CD4-positive, alpha-beta T cell (primary cell): ENCODE data around the gene POLR3F. TPM values are rescaled to one million over a fixed set of nuclear protein-coding genes. Genes with fewer than 3 reads are reported as not detected.

Source experiments
- ATAC-seq: fragments of 200-7000 bp; cut with Tn5 transposase; one replicate; pipeline ENCODE4 v1.10.0; 2022; ENCODE audit warnings: mild to moderate bottlenecking; ENCODE audit not compliant: poor library complexity
- CTCF ChIA-PET: fragments of 350-600 bp; sonication (Branson Sonifier 250); formaldehyde crosslinking; loops from one replicate; lab custom pipeline; 2021; ENCODE audit warnings: antibody characterized with exemption, inconsistent platforms; lab: Charles Lee
- POLR2A ChIA-PET: fragments of 350-600 bp; sonication (Branson Sonifier 250); formaldehyde crosslinking; loops from one replicate; lab custom pipeline; 2021; ENCODE audit warnings: antibody characterized with exemption, inconsistent platforms; lab: Charles Lee
- DNase-seq, 14 experiments: peaks; one replicate each; pipeline ENCODE4 v3.0.0-alpha.2; 2013 to 2020; ENCODE audit warnings: mixed read lengths in 2 of 14
- H3K27ac ChIP-seq, 2 donors: one replicate each; pipeline versions ENCODE4 v1.5.1 to v1.7.0; 2013; ENCODE audit warnings: low read length in 2 of 2, low read depth in 1 of 2, mild to moderate bottlenecking in 1 of 2
- H3K27me3 ChIP-seq, 2 experiments: 1 replicate in 1 of 2; 2 replicates in 1 of 2; pipeline versions ENCODE4 v1.6.1 to v1.7.0; 2013; ENCODE audit warnings: low read length in 2 of 2, control low read depth in 1 of 2, mild to moderate bottlenecking in 1 of 2, moderate library complexity in 1 of 2; ENCODE audit not compliant: insufficient read depth in 2 of 2, control insufficient read depth in 1 of 2
- H3K36me3 ChIP-seq: one replicate; pipeline ENCODE4 v1.6.1; 2013; ENCODE audit warnings: low read length, control low read depth; ENCODE audit not compliant: insufficient read depth
- H3K4me1 ChIP-seq: one replicate; pipeline ENCODE4 v1.6.1; 2013; ENCODE audit warnings: low read length, control low read depth; ENCODE audit not compliant: insufficient read depth
- H3K4me3 ChIP-seq: one replicate; pipeline ENCODE4 v1.5.1; 2013; ENCODE audit warnings: mild to moderate bottlenecking, low read length, moderate library complexity
- H3K9me3 ChIP-seq, 2 experiments: 1 replicate in 1 of 2; 2 replicates in 1 of 2; pipeline versions ENCODE4 v1.6.1 to v1.7.0; 2013; ENCODE audit warnings: low read length in 2 of 2, mild to moderate bottlenecking in 2 of 2, control low read depth in 1 of 2, moderate library complexity in 1 of 2; ENCODE audit not compliant: control insufficient read depth in 1 of 2, insufficient read depth in 1 of 2
- H3K27ac Mint-ChIP-seq: one replicate; pipeline ENCODE4 v1.8.0; 2020; ENCODE audit warnings: mixed read lengths
- H3K27me3 Mint-ChIP-seq: one replicate; pipeline ENCODE4 v1.8.0; 2021; ENCODE audit warnings: mixed read lengths
- H3K36me3 Mint-ChIP-seq: one replicate; pipeline ENCODE4 v1.8.0; 2021; ENCODE audit warnings: low read depth, mixed read lengths
- H3K4me1 Mint-ChIP-seq: one replicate; pipeline ENCODE4 v1.8.0; 2021; ENCODE audit warnings: low read depth, mixed read lengths
- H3K4me3 Mint-ChIP-seq: one replicate; pipeline ENCODE4 v1.8.0; 2020; ENCODE audit warnings: mild to moderate bottlenecking, mixed read lengths
- H3K9me3 Mint-ChIP-seq: one replicate; pipeline ENCODE4 v1.8.0; 2020; ENCODE audit warnings: mixed read lengths
- intact Hi-C, 2 experiments: fragments of 100-400 bp; cut with DNase I in 1 of 2; cut with micrococcal nuclease in 1 of 2; formaldehyde crosslinking; loops; one replicate each; pipeline versions ENCODE4 v1.15.1 to v1.9.0; 2023 to 2025; cut with DNase I, micrococcal nuclease
- total RNA-seq, 174 experiments: library from RNA in 2 of 174; stranded (reverse) in 2 of 174; gene quantifications; one replicate each; pipeline ENCODE4 v1.2.3 and lab custom pipeline; 2021 to 2026
- TF ChIP-seq, protein P1 (sequence below): fragments of 200-600 bp; IDR thresholded peaks from one replicate; pipeline ENCODE4 v1.8.0; 2022; ENCODE audit warnings: antibody characterized with exemption, mild to moderate bottlenecking

POLR3F gene
- total RNA-seq, 2 experiments from 2014 or later: 7.9 to 8.8 TPM

DNA sequence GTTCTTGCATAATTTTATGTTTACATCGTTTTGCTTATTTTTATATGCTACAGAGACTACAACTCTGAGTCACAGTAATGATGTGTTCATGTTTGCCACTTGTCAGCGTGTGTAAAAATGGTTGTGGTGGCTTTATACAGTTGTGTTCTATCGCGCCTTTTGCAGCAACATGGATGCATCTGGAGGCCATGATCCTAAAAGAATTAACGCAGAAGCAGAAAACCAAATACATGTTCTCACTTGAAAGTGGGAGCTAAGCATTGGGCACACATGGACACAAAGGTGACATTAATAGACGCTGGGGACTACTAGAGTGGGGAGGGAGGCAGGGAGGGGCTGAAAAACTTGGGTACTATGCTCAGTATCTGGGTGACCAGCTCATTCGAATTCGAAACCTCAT lies 39.6 kb downstream of the POLR3F start:
- ChIA-PET POLR2A (interaction anchor here (0.8 to 3.7 kb wide), 24 partner anchors 9 to 1931 kb away, joined by 3 to 134 read pairs (median 8); partner anchors contain the start of genes BFSP1, CFAP61, CRNKL1 and DSTN), CTCF (interaction anchor here (1.2 to 3.0 kb wide), 5 partner anchors 10 to 60 kb away, joined by 3 to 25 read pairs (median 8); partner anchors contain the start of genes DZANK1, POLR3F, RBBP9 and SMIM26)
- Histone ChIP-seq H3K4me3 (peak overlapping the region; percentile 86), H3K27me3 (peaks cover 0 to 2% of the 10 kb centered on the region in 2 experiments), H3K27ac (peak overlapping the region; percentile 94 to 99), H3K36me3 (peaks cover 10% of the 10 kb centered on the region), H3K9me3 (no peaks in the 10 kb centered on the region), H3K4me1 (peaks cover 26% of the 10 kb centered on the region)
- Mint-ChIP-seq H3K9me3 (no peaks in the 10 kb centered on the region), H3K27me3 (no peaks in the 10 kb centered on the region), H3K4me1 (peaks cover 51% of the 10 kb centered on the region), H3K27ac (peak overlapping the region; percentile 100), H3K4me3 (peak overlapping the region; percentile 98), H3K36me3 (peaks cover 35% of the 10 kb centered on the region)
- ATAC-seq (no peak), DNase-seq (peak in 3 of 14 experiments; percentile 9 to 39 (median 23))
- TF ChIP-seq, protein P1, sequence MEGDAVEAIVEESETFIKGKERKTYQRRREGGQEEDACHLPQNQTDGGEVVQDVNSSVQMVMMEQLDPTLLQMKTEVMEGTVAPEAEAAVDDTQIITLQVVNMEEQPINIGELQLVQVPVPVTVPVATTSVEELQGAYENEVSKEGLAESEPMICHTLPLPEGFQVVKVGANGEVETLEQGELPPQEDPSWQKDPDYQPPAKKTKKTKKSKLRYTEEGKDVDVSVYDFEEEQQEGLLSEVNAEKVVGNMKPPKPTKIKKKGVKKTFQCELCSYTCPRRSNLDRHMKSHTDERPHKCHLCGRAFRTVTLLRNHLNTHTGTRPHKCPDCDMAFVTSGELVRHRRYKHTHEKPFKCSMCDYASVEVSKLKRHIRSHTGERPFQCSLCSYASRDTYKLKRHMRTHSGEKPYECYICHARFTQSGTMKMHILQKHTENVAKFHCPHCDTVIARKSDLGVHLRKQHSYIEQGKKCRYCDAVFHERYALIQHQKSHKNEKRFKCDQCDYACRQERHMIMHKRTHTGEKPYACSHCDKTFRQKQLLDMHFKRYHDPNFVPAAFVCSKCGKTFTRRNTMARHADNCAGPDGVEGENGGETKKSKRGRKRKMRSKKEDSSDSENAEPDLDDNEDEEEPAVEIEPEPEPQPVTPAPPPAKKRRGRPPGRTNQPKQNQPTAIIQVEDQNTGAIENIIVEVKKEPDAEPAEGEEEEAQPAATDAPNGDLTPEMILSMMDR: no peak
- intact Hi-C loops: loop anchor here (1.0 to 10.0 kb wide), 12 partner anchors 38 to 822 kb away; partner anchors contain the start of genes ZNF133 (in 2 of the 2), DTD1 (in 1 of the 2), DZANK1 (in 1 of the 2) and KAT14 (in 1 of the 2)

DNA sequence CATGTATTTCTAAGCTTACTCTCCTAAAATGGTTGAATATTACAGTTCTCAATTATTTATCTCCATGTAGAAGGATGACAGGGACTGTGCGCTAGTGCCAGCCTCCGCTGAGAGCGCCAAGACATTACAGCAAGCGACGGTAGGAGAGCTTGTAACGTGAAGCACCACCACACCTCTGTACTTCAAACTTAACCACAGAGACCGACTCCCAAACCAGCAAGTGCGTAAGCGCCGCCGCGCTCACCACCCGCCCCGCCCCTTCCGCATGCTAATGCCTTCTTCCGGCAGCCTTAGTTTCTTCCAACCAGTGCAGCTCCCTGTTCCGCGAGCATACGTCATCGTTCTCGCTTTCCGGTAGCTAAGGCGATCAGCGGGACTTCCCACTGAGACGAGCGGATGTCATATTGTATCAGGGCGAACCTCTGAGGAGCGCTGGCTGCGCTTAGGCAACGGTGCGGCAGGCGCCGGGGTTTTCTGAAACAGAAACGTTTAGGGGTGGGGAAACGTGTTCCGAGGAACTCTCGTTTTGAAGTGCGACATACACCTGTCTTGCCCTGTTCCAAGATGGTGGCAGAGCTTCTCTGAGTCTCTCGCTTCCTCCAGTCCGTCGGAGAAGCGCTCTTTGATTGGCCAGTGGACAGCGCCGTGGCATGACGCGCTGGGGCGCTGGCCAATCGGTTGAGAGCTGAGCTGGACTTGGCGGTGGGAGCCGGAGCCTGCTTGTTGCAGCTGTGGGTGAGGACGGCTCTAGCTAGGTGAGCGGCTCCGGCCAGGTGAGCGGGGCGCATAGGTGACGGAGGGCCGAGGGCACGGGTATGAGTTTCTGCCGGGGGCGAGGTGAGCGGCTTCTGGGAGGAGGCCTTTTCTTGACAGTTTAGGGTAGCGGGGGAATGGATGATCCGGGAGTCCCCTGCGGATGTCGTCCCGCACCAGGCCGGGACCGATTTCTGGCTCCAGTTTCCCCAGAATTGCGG lies 40.3 kb downstream of the POLR3F start, which contains the start of gene SEC23B:
Gene SEC23B, plus strand, starts transcription at position 723 of the 974 bp plus-strand sequence. CDS start 2,896 bp downstream, outside the sequence.
- TF ChIP-seq, protein P1: no peak
- peak within 1 kb of the TSS; percentile 98 for H3K4me3 Mint-ChIP-seq
- H3K27ac Mint-ChIP-seq: peak within 1 kb of the TSS; percentile 100
- ChIA-PET CTCF (interaction anchor here (1.2 to 3.0 kb wide), 5 partner anchors 10 to 59 kb away, joined by 3 to 25 read pairs (median 8); partner anchors contain the start of genes DZANK1, POLR3F, RBBP9 and SMIM26), POLR2A (interaction anchor here (0.6 to 3.7 kb wide), 27 partner anchors 8 to 1932 kb away, joined by 3 to 134 read pairs (median 7); partner anchors contain the start of genes BFSP1, CFAP61, CRNKL1 and DSTN)
- H3K27me3 Mint-ChIP-seq: no peaks in the 10 kb centered on the region
- Histone ChIP-seq H3K27ac (peak within 1 kb of the TSS; percentile 94 to 99), H3K36me3 (peaks cover 17% of the 10 kb centered on the region), H3K4me3 (peak within 1 kb of the TSS; percentile 86), H3K9me3 (no peaks in the 10 kb centered on the region), H3K4me1 (peaks cover 26% of the 10 kb centered on the region), H3K27me3 (peaks cover 0 to 1% of the 10 kb centered on the region in 2 experiments)
- intact Hi-C loops: loop anchor here (1.0 to 10.0 kb wide), 12 partner anchors 39 to 823 kb away; partner anchors contain the start of genes SMIM26 (in 2 of the 2), ZNF133 (in 2 of the 2), DTD1 (in 1 of the 2) and DZANK1 (in 1 of the 2)
- ATAC-seq (peak; percentile 81), DNase-seq (peak; percentile 94 to 99 (median 98))
- H3K4me1 Mint-ChIP-seq: peaks cover 52% of the 10 kb centered on the region
- H3K9me3 Mint-ChIP-seq: no peaks in the 10 kb centered on the region
- peaks cover 40% of the 10 kb centered on the region for H3K36me3 Mint-ChIP-seq

DNA sequence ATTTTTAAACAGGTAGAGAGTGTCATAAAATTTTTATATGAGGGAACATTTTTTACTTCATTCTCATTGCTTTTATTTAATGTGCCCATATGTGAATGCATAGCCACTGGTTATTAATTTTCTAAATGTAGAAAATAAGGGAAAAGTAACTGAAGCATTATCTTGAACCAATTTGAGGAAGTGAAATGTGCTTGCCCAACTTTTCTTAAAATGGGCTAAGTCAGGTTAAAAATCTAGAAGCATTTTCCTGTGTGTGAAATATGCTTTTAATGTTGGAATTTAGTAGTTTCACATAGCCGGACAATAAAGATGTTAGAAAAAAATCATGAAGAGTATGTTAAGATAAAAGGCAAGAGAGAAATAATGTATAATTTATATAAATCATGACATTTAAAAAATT lies 44.4 kb downstream of the POLR3F start:
- Mint-ChIP-seq H3K9me3 (no peaks in the 10 kb centered on the region), H3K4me3 (no peak overlapping the region), H3K36me3 (peaks cover 77% of the 10 kb centered on the region), H3K27me3 (no peaks in the 10 kb centered on the region), H3K27ac (no peak overlapping the region), H3K4me1 (peaks cover 58% of the 10 kb centered on the region)
- Histone ChIP-seq H3K9me3 (no peaks in the 10 kb centered on the region), H3K4me1 (peaks cover 28% of the 10 kb centered on the region), H3K4me3 (no peak overlapping the region), H3K27ac (no peak overlapping the region), H3K36me3 (peaks cover 46% of the 10 kb centered on the region), H3K27me3 (no peaks in the 10 kb centered on the region)
- POLR2A ChIA-PET: no interaction called here
- CTCF ChIA-PET: no interaction called here
- intact Hi-C loops: no loop called here
- TF ChIP-seq, protein P1: no peak
- DNase-seq (no peak), ATAC-seq (no peak)
